ENCODE data around the gene TRAF7.
"Not testable (repeated sequence)": the region's sequence is repeated elsewhere in the genome, so short reads cannot be mapped to it uniquely, and the experiment has no call there.

DNA sequence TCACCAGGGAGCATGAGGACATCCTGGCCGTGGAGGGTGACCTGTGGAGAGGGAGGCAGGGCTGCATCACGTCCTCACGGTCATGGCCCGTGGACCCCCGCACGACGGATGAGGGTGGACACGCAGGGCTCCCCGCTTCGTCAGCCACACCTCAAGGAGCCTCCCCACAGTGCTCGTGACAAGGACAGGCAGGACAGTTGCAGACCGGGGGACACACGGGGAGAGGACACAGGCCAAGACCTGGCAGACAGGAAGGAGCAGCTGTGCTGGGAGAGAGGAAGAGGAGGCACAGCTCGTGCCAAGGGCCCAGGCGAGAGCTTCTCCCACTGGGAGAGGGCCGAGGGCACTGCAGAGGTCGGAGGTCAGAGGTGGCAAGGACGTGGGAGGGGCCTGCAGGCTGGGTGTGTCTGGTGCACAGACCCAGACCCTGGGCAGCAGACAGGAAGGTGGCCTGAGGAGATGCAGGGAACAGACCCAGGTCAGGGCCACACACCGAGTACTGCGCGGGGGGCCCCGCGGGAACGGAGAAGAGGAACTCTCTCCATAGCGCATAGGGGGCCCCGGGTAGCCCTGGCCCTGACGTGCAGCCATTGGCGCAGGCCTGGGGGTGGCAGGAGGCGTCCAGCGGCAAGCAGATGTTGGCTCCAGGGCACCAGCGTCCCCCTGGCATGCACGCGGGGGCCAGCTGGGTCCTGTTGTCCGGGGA lies 40.5 kb upstream of the TRAF7 start:
- TF ChIP-seq, protein P1, sequence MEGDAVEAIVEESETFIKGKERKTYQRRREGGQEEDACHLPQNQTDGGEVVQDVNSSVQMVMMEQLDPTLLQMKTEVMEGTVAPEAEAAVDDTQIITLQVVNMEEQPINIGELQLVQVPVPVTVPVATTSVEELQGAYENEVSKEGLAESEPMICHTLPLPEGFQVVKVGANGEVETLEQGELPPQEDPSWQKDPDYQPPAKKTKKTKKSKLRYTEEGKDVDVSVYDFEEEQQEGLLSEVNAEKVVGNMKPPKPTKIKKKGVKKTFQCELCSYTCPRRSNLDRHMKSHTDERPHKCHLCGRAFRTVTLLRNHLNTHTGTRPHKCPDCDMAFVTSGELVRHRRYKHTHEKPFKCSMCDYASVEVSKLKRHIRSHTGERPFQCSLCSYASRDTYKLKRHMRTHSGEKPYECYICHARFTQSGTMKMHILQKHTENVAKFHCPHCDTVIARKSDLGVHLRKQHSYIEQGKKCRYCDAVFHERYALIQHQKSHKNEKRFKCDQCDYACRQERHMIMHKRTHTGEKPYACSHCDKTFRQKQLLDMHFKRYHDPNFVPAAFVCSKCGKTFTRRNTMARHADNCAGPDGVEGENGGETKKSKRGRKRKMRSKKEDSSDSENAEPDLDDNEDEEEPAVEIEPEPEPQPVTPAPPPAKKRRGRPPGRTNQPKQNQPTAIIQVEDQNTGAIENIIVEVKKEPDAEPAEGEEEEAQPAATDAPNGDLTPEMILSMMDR (IDR thresholded peaks at IDR 0.05), result not testable (repeated sequence)
- TF ChIP-seq POLR2A (IDR thresholded peaks at IDR 0.05), result not testable (repeated sequence)
